VCaP (cell line): ENCODE measurements around the gene BFSP1.

Experiments
- H3K27ac ChIP-seq: fragments of 450-650 bp; 2 replicates; pipeline ENCODE4 v1.5.1; 2017
- CTCF ChIP-seq: fragments of 450-650 bp; conservative IDR thresholded peaks from 2 replicates; pipeline ENCODE4 v1.5.1; 2017; ENCODE audit warnings: mild to moderate bottlenecking, moderate library complexity

The BFSP1 gene

GRCh38 chr20:17555106-17555505 lies 23.9 kb upstream of the BFSP1 start:
- peak overlapping the region; percentile 100 for H3K27ac ChIP-seq
- TF ChIP-seq CTCF: no peak

GRCh38 chr20:17549131-17549530 lies 18.0 kb upstream of the BFSP1 start:
- no peak for TF ChIP-seq CTCF
- no peak overlapping the region for H3K27ac ChIP-seq

GRCh38 chr20:17545127-17545526 lies 13.9 kb upstream of the BFSP1 start:
- peak overlapping the region; percentile 25 for H3K27ac ChIP-seq
- no peak for TF ChIP-seq CTCF

- no peak overlapping the region for H3K27ac ChIP-seq
- no peak for TF ChIP-seq CTCF
Measured at GRCh38 chr20:17543531-17544131, 12.5 kb upstream of the BFSP1 start.

- TF ChIP-seq CTCF: no peak
Measured at GRCh38 chr20:17542993-17543412, 11.8 kb upstream of the BFSP1 start.

GRCh38 chr20:17542481-17542880 lies 11.3 kb upstream of the BFSP1 start:
- TF ChIP-seq CTCF: no peak
- no peak overlapping the region for H3K27ac ChIP-seq

More at GRCh38 chr20:17542993-17543412, 11.8 kb upstream of the BFSP1 start:
- H3K27ac ChIP-seq: no peak overlapping the region

GRCh38 chr20:17541996-17542395 lies 10.8 kb upstream of the BFSP1 start:
- no peak overlapping the region for H3K27ac ChIP-seq
- no peak for TF ChIP-seq CTCF
